ENCODE results near the gene HYAL1.

DNA sequence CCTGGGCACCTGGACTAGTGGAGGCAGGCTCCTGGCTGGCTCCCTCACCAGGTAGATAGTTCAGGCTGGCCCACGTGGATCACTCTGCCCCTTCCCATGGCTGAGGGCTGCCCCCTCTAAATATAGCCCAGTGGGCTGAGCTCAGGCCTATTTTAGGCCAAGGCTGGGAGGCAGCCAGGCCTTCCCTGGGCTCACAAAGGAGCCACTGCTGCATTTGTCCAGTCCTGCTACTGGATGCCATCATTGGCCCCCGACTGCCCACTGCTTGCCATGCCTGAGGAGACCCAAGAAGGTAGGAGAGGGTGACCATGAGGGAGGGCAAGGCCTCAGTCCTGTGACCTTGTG is 24.5 kb downstream of the HYAL1 start, which contains the start of gene LSMEM2:
- TF ChIP-seq POLR2A (IDR thresholded peaks at IDR 0.05): no peak
- TF ChIP-seq, protein P1, sequence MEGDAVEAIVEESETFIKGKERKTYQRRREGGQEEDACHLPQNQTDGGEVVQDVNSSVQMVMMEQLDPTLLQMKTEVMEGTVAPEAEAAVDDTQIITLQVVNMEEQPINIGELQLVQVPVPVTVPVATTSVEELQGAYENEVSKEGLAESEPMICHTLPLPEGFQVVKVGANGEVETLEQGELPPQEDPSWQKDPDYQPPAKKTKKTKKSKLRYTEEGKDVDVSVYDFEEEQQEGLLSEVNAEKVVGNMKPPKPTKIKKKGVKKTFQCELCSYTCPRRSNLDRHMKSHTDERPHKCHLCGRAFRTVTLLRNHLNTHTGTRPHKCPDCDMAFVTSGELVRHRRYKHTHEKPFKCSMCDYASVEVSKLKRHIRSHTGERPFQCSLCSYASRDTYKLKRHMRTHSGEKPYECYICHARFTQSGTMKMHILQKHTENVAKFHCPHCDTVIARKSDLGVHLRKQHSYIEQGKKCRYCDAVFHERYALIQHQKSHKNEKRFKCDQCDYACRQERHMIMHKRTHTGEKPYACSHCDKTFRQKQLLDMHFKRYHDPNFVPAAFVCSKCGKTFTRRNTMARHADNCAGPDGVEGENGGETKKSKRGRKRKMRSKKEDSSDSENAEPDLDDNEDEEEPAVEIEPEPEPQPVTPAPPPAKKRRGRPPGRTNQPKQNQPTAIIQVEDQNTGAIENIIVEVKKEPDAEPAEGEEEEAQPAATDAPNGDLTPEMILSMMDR (IDR thresholded peaks at IDR 0.05): no peak
